ENCODE data around the gene ATXN1. TPM values are rescaled to one million over a fixed set of nuclear protein-coding genes. Genes with fewer than 3 reads are reported as not detected.
A peak's percentile ranks its signal among the peaks of the same experiment; 100 is the strongest.

The ATXN1 gene
- polyA plus RNA-seq, 2 of the 4 experiments (the other 2 are of a cell fraction): 2.9 to 8.3 TPM

DNA sequence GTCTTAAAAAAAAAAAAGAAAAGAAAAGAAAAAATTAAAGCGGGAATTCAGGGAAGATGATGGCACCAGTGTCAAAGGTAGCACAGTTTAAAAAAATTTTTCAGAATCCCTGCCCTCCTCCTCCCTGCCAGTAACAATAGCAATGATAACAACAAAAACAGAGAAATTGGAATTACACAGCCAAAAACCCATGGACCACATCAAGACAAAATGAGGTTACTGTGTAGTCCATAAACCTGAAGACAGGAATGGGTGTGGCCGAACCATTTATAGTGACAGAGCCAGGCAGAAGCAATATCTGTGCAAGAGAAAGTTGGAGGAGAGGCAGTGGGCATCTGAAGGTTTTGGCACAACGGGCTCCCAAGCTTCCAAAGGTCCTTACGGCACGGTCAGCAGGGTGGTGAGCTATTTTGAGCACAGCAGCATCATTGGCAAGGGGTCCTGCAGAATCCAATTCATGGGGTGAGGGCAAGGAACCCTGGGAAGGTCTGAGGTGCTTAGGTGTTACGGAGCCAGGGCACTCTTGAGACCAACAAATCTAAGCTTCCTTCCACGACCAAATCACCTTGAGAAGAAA lies 320.5 kb downstream of the ATXN1 start:
- no peak overlapping the region for H3K4me3 ChIP-seq
- no peak for ATAC-seq
- ChIA-PET CTCF (interaction anchor here (1.1 kb wide), 1 partner anchor 73 kb away, joined by 3 read pairs; no protein-coding TSS in a partner anchor), POLR2A (no interaction called here)
- peaks cover 22% of the 10 kb centered on the region for H3K4me1 ChIP-seq
- H3K9me3 ChIP-seq: no peaks in the 10 kb centered on the region
- 94% methylated on average over 6 of the region's 7 CpGs for WGBS (ENCODE audit: missing lambda C conversion rate)
- H3K27ac ChIP-seq: peak overlapping the region in 1 of 2 experiments; percentile 22; a peak in 1 of 6 replicates
- no peak overlapping the region for H3K4me2 ChIP-seq
- no peak for TF ChIP-seq EP300 (IDR thresholded peaks at IDR 0.05)
- TF ChIP-seq, protein P1, sequence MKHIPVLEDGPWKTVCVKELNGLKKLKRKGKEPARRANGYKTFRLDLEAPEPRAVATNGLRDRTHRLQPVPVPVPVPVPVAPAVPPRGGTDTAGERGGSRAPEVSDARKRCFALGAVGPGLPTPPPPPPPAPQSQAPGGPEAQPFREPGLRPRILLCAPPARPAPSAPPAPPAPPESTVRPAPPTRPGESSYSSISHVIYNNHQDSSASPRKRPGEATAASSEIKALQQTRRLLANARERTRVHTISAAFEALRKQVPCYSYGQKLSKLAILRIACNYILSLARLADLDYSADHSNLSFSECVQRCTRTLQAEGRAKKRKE (CRISPR knock-in tag; IDR thresholded peaks at IDR 0.05; ENCODE audit: low read depth): no peak
- no peak for TF ChIP-seq MAFK (IDR thresholded peaks at IDR 0.05; ENCODE audit: partially characterized antibody)
- TF ChIP-seq HOXA7 (CRISPR knock-in tag; IDR thresholded peaks at IDR 0.05): no peak
- TF ChIP-seq RFX5 (IDR thresholded peaks at IDR 0.05): no peak
- no peak for TF ChIP-seq SREBF2 (IDR thresholded peaks at IDR 0.05)
- TF ChIP-seq TFCP2L1 (CRISPR knock-in tag; IDR thresholded peaks at IDR 0.05): no peak
- TF ChIP-seq CBX8 (IDR thresholded peaks at IDR 0.05): no peak
- no peak for TF ChIP-seq MAZ (IDR thresholded peaks at IDR 0.05; ENCODE audit: borderline replicate concordance, low read depth, low read length)
- no peak for TF ChIP-seq RARB (CRISPR knock-in tag; IDR thresholded peaks at IDR 0.05)
- DNase-seq (ENCODE audit: low read depth in 1 of 2, low spot score in 1 of 2): no peak
- FAIRE-seq: no peak

DNA sequence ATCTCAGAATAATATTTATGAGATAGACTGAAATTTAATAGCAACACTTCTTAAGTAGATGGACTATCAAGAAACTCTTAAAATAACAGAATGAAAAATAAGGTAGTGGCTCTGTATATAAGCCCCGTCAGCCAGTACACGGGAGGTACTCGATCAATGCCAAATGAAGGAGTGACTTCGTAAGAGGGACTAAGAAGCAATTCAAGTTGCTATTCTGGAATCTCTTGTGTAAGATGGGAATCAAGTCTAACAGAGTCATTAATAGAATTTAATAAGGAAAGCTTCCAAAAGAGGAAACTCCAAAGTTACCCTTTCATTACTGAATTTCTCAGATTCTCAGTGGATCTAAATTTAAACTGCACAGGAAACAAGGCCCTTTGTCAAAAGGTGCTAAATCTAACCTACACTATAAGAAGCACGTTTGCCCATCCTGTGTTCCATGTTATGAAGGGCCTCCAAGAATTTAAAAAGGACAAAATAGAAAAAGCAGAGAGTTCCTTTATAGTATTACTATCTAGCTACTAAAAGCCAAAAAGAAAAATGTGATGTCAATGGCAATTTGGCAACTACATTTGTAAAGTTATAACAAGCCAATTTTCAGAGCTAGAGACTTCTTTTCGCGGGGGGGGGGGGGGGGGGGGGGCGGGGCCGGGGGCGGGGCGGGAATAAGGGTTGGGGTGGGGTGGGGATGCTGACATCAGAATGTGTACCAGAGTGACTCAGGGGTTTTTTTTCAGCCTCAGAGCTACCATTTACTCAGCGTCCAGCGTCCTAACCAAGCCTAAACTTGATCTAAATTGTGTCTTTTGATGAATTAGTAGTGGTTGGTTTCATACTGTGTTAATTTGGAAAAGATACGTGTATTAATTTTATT lies 322.3 kb downstream of the ATXN1 start:
- ChIA-PET CTCF (interaction anchor here (0.7 kb wide), 1 partner anchor 29 kb away, joined by 6 read pairs; no protein-coding TSS in a partner anchor), POLR2A (no interaction called here)
- TF ChIP-seq NFE2L2 (conservative IDR thresholded peaks at IDR 0.05; ENCODE audit: low read length) (0 out of 2 replicates have a peak, but pooled peaks have one; percentile 24), MAFK (IDR thresholded peaks at IDR 0.05; ENCODE audit: partially characterized antibody) (peak; percentile 7), HES2 (IDR thresholded peaks at IDR 0.05) (no peak), FOSB (CRISPR knock-in tag; IDR thresholded peaks at IDR 0.05) (no peak)
- TF ChIP-seq, protein P1 (CRISPR knock-in tag; IDR thresholded peaks at IDR 0.05; ENCODE audit: low read depth): no peak
- peak; percentile 57 to 63 for DNase-seq (ENCODE audit: low read depth in 1 of 2, low spot score in 1 of 2)
- 42% methylated on average over 9 of the region's 14 CpGs for WGBS (ENCODE audit: missing lambda C conversion rate)
- peak overlapping the region; percentile 67 to 86 for H3K27ac ChIP-seq
- H3K4me2 ChIP-seq: peak overlapping the region; percentile 58
- H3K4me1 ChIP-seq: peaks cover 33% of the 10 kb centered on the region
- no peak overlapping the region for H3K4me3 ChIP-seq
- no peak for FAIRE-seq
- ATAC-seq: peak; percentile 66 to 70; a peak in 3 of 6 replicates
- H3K9me3 ChIP-seq: no peaks in the 10 kb centered on the region

DNA sequence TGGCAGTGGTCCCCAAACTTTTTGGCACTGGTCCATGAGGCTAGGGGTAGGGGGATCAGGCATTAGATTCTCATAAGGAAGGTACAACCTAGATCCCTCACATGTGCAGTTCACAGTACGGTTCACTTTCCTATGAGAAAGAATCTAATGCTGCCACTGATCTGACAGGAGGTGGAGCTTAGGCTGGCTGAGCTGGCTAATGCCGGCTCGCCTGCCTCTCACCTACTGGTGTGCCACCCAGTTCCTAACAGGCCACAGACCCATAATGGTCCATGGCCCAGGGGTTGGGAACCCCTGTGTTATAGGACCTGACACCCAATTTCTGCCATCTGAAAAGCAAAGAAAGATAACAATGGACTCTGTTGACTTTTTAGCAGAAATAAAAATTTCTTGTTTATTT lies 323.3 kb downstream of the ATXN1 start:
- no peak for FAIRE-seq
- peak overlapping the region; percentile 19 to 52; a peak in 2 of 6 replicates for H3K27ac ChIP-seq

More for the DNA sequence above, 323.3 kb downstream of the ATXN1 start:
- H3K4me1 ChIP-seq: peaks cover 40% of the 10 kb centered on the region
- H3K4me2 ChIP-seq: no peak overlapping the region
- no peak overlapping the region for H3K4me3 ChIP-seq
- CTCF ChIA-PET: interaction anchor here (1.0 kb wide), 1 partner anchor 106 kb away, joined by 3 read pairs; no protein-coding TSS in a partner anchor
- H3K9me3 ChIP-seq: no peaks in the 10 kb centered on the region
- ATAC-seq (peak in 1 of 2 experiments; percentile 54; a peak in 2 of 6 replicates), DNase-seq (ENCODE audit: low read depth in 1 of 2, low spot score in 1 of 2) (no peak)
- POLR2A ChIA-PET: no interaction called here
- TF ChIP-seq TFCP2L1 (CRISPR knock-in tag; IDR thresholded peaks at IDR 0.05) (no peak), CHD4 (IDR thresholded peaks at IDR 0.05; ENCODE audit: borderline replicate concordance) (no peak), RNF2 (IDR thresholded peaks at IDR 0.05; ENCODE audit: borderline replicate concordance, low read depth) (no peak), HES2 (IDR thresholded peaks at IDR 0.05) (no peak)
- TF ChIP-seq, protein P2, sequence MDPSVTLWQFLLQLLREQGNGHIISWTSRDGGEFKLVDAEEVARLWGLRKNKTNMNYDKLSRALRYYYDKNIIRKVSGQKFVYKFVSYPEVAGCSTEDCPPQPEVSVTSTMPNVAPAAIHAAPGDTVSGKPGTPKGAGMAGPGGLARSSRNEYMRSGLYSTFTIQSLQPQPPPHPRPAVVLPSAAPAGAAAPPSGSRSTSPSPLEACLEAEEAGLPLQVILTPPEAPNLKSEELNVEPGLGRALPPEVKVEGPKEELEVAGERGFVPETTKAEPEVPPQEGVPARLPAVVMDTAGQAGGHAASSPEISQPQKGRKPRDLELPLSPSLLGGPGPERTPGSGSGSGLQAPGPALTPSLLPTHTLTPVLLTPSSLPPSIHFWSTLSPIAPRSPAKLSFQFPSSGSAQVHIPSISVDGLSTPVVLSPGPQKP (IDR thresholded peaks at IDR 0.05; ENCODE audit: low read depth, low read length): no peak
- WGBS (ENCODE audit: missing lambda C conversion rate): 64% methylated on average over 3 of the region's 3 CpGs
